Upper lobe of left lung (tissue), 6 donors: ENCODE data around the gene TMEM218. TPM values are rescaled to one million over a fixed set of nuclear protein-coding genes. Genes with fewer than 3 reads are reported as not detected.

Source experiments
- ATAC-seq, 2 donors: fragments of 200-7000 bp; cut with Tn5 transposase; one replicate each; pipeline ENCODE4 v1.9.1; 2022; ENCODE audit warnings: mild to moderate bottlenecking in 2 of 2, moderate library complexity in 2 of 2; ENCODE audit not compliant: low FRiP score in 2 of 2
- DNase-seq, 2 donors: peaks; one replicate each; pipeline ENCODE4 v3.0.0-alpha.2; 2019 to 2020
- H3K27ac ChIP-seq, 4 donors: fragments of 200-600 bp; sonication (generic); one replicate each; pipeline ENCODE4 v1.5.1; 2016 to 2019
- H3K27me3 ChIP-seq, 4 donors: fragments of 200-600 bp; sonication (generic); one replicate each; pipeline ENCODE4 v1.5.1; 2017 to 2019
- H3K36me3 ChIP-seq, 4 donors: fragments of 200-600 bp; sonication (generic); one replicate each; pipeline ENCODE4 v1.5.1; 2016 to 2019
- H3K4me1 ChIP-seq, 4 donors: fragments of 200-600 bp; sonication (generic); one replicate each; pipeline ENCODE4 v1.5.1; 2018 to 2019
- H3K4me3 ChIP-seq, 4 donors: fragments of 200-600 bp; sonication (generic); one replicate each; pipeline ENCODE4 v1.5.1; 2017 to 2019; ENCODE audit warnings: mild to moderate bottlenecking in 2 of 4, moderate library complexity in 1 of 4
- H3K9me3 ChIP-seq, 4 donors: fragments of 200-600 bp; sonication (generic); one replicate each; pipeline ENCODE4 v1.5.1; 2018 to 2019
- CTCF ChIP-seq, 6 experiments: fragments of 450-650 bp in 4 of 6; fragments of 200-600 bp in 2 of 6; sonication (generic) in 2 of 6; IDR thresholded peaks; one replicate each; pipeline ENCODE4 v1.5.1; 2016 to 2019; ENCODE audit warnings: antibody characterized with exemption in 6 of 6
- EP300 ChIP-seq, 4 donors: sonication (generic); formaldehyde crosslinking; IDR thresholded peaks; one replicate each; pipeline ENCODE4 v1.5.1; 2017; ENCODE audit warnings: antibody characterized with exemption in 4 of 4, control low read depth in 2 of 4
- POLR2A ChIP-seq, 4 donors: fragments of 450-650 bp; IDR thresholded peaks; one replicate each; pipeline ENCODE4 v1.5.1; 2016 to 2017; ENCODE audit warnings: antibody characterized with exemption in 4 of 4, mild to moderate bottlenecking in 2 of 4
- POLR2AphosphoS5 ChIP-seq, 2 donors: sonication (generic); formaldehyde crosslinking; IDR thresholded peaks; one replicate each; pipeline ENCODE4 v1.5.1; 2017; ENCODE audit warnings: antibody characterized with exemption in 2 of 2
- WGBS, 2 donors: methylation state at CpG; one replicate each; pipeline ENCODE4 v1.1.5; 2017 to 2018; 5-methylcytosine and 5-hydroxymethylcytosine counted together
- total RNA-seq, 6 donors: library from RNA; depleted of rRNA in 4 of 6; stranded (reverse); fragments of >200 nt in 4 of 6; gene quantifications; one replicate each; pipeline versions ENCODE4 v1.1.0 to v1.2.1, GENCODE V29; 2016 to 2021
- donor health status: DM: no; HTN: no; CAD: no; lungs with moderate emphysema.
- donor health status: DM: no; HTN: yes; CAD: no; lungs with severe emphysema.

TMEM218 gene
- total RNA-seq = 10 to 100 TPM; 11.1 to 25.1 (median 17.3) TPM

DNA sequence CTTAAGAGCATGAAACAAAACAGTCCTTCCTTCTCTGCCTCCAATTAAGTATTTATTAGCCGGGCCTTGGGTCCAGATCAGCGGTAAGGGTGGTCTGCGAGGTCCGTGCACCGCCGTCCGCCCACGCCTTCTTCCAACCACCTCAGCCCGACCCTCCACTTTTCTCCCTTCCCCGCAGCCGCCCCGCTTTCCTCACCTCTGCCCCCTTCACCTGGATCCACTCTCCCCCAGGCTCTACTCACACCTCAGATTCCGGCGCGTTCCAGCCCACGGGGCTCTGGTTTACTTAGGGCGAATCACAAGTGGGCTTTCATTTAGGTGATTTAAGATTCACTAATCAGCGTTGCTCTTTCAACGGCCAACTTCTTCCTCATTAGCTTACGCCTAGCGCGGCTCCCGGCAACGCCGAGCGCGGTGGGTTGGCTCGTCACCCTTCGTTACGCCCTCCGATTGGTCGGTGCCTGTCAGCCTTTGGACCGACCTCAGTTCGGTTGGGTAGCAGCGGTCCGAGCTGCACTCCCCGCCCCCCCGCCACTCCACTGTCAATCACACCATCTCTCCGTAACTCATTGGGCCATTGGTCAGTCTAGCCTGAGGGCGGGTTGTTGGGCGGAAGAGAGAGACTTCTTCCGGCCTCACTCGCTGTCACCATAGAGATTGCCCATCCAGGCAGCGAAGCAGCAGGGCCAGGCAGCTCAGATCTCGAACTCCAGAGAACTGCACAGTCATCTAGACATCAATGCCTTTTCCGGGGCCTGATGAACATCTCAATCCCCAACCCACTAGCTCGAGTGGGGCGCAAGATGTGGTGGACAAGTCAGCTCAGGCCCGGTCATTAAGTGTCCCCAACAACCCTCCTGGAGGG lies at the start of gene TMEM218:
Gene TMEM218 (minus strand): TSS at position 284 of the 865 bp plus-strand sequence. CDS start 9,385 bp downstream, outside the sequence.
- WGBS, 2 donors = 6 to 7% methylated on average over 33 to 48 of the region's 49 CpGs
- H3K9me3 ChIP-seq = no peaks in the 10 kb centered on the region
- TF ChIP-seq POLR2A (IDR thresholded peaks at IDR 0.05) = peak in 1 of 4 donors; percentile 63
- no peak for TF ChIP-seq EP300 (IDR thresholded peaks at IDR 0.05)
- TF ChIP-seq POLR2AphosphoS5 (IDR thresholded peaks at IDR 0.05) = peak; percentile 18 to 39
- no peak for TF ChIP-seq CTCF (IDR thresholded peaks at IDR 0.05)
- no peaks in the 10 kb centered on the region for H3K36me3 ChIP-seq
- DNase-seq (peak; percentile 97 to 100), ATAC-seq (peak; percentile 100)
- peaks cover 5 to 15% (median 9%) of the 10 kb centered on the region in 4 donors for H3K4me1 ChIP-seq
- H3K4me3 ChIP-seq = peak within 1 kb of the TSS; percentile 71 to 90 (median 78)
- H3K27ac ChIP-seq = peak within 1 kb of the TSS; percentile 70 to 89 (median 86)
- H3K27me3 ChIP-seq = no peaks in the 10 kb centered on the region

GRCh38 chr11:125157953-125158680 lies 46.7 kb upstream of the TMEM218 start:
- WGBS, 2 donors = 76 to 87% methylated on average over 10 of the region's 10 CpGs

GRCh38 chr11:125157118-125157733 lies 45.8 kb upstream of the TMEM218 start:
- no peak for DNase-seq

More at GRCh38 chr11:125157953-125158680, 46.7 kb upstream of the TMEM218 start:
- H3K36me3 ChIP-seq = no peaks in the 10 kb centered on the region
- no peaks in the 10 kb centered on the region for H3K4me1 ChIP-seq
- no peak for ATAC-seq
- TF ChIP-seq POLR2A (IDR thresholded peaks at IDR 0.05) (no peak), POLR2AphosphoS5 (IDR thresholded peaks at IDR 0.05) (no peak), EP300 (IDR thresholded peaks at IDR 0.05) (no peak), CTCF (IDR thresholded peaks at IDR 0.05) (no peak)
- no peak for DNase-seq
- H3K27me3 ChIP-seq = no peaks in the 10 kb centered on the region
- H3K4me3 ChIP-seq = no peak overlapping the region
- H3K27ac ChIP-seq = no peak overlapping the region
- H3K9me3 ChIP-seq = no peaks in the 10 kb centered on the region

More at GRCh38 chr11:125157118-125157733, 45.8 kb upstream of the TMEM218 start:
- no peak for ATAC-seq
- 82 to 92% methylated on average over 6 of the region's 6 CpGs for WGBS, 2 donors
- no peak for TF ChIP-seq POLR2AphosphoS5 (IDR thresholded peaks at IDR 0.05)
- no peak for TF ChIP-seq EP300 (IDR thresholded peaks at IDR 0.05)
- no peak for TF ChIP-seq CTCF (IDR thresholded peaks at IDR 0.05)
- no peak for TF ChIP-seq POLR2A (IDR thresholded peaks at IDR 0.05)
- no peaks in the 10 kb centered on the region for H3K36me3 ChIP-seq
- H3K9me3 ChIP-seq = no peaks in the 10 kb centered on the region
- no peak overlapping the region for H3K27ac ChIP-seq
- no peak overlapping the region for H3K4me3 ChIP-seq
- H3K27me3 ChIP-seq = no peaks in the 10 kb centered on the region
- H3K4me1 ChIP-seq = no peaks in the 10 kb centered on the region
